ENCODE results near the gene CHFR. TPM values are rescaled to one million over a fixed set of nuclear protein-coding genes. Genes with fewer than 3 reads are reported as not detected.
"Not testable (repeated sequence)": the region's sequence is repeated elsewhere in the genome, so short reads cannot be mapped to it uniquely, and the experiment has no call there.

CHFR gene
- total RNA-seq, result 14.1 TPM
- long read RNA-seq, partial matches to known transcripts, result 1 of 17 reads
- long read RNA-seq, other reads (novel, unspliced or antisense), result 11 of 17 reads

DNA sequence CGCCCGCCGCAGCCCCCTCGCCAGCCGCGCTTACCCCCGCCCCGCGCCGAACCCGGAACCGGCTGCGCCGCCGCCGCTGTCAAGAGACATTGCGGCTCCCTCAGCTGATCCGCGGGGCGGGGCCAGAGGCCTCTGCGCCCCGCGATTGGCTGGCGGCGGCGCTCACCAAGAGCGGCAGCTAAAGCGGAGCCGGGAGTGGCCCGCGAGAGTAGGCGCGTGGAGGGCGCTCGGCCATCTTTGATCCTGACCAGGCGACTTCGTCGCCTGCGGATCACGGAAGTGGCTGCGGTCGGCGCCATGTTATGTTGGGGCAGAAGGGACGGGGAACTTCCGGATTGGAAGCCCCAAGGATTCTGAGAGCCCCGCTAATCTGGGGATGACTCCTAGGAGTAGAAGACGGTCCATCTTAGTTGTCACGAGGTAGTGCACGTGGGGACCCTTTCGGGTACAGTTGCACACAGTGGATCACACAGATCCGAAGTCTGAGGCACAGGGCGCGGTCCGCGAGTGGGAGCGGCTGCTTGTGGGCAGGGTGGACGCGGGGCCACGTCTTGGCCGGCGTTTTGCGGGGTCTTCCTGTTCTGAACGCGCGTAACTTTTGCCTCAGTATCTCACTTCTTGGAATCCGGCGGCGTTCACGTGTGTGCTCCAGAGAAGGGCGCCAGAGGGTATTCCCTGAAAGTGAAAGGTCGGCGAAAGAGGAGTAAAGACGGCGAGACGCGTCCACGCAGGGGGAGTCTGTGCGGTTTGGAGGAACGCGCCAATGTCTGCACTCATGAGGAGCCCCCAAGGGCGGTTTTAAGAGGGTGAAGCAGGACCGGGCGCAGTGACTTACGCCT, at the start of gene CHFR:
Gene CHFR (minus strand): TSS at position 93 of the 839 bp plus-strand sequence. CDS start 277 bp downstream, outside the sequence.
- peak; percentile 99 for DNase-seq (ENCODE audit: missing footprints)
- intact Hi-C loops (cut with DNase I), result loop anchor here (5.0 kb wide), 1 partner anchor 120 kb away; no protein-coding TSS in a partner anchor
- ATAC-seq, result peak; percentile 100

- DNase-seq (ENCODE audit: missing footprints); intact Hi-C loops (cut with DNase I); ATAC-seq: not testable (repeated sequence)
Observed at GRCh38 chr12:132936921-132937320, 49.5 kb upstream of the CHFR start.

DNA sequence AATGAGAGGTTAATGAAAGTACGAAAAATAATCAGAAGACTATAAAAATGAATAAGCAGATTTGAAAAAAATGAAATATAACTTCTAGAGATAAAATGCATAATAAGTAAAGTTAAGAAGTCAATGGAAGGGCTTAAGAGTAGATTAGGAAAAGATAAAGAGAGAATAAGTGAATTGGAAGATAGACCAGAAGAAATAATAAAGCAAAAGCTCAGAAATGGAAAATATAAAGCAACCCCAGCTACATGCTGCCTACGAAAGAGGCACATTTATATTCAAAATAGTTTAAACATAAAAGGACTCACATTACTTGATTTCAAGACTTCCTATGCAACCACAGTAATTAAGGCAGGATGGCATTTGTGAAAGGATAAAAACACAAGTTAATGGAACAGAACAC, 48.8 kb upstream of the CHFR start:
- DNase-seq (ENCODE audit: missing footprints) (no peak), ATAC-seq (no peak)
- intact Hi-C loops (cut with DNase I), result no loop called here

DNA sequence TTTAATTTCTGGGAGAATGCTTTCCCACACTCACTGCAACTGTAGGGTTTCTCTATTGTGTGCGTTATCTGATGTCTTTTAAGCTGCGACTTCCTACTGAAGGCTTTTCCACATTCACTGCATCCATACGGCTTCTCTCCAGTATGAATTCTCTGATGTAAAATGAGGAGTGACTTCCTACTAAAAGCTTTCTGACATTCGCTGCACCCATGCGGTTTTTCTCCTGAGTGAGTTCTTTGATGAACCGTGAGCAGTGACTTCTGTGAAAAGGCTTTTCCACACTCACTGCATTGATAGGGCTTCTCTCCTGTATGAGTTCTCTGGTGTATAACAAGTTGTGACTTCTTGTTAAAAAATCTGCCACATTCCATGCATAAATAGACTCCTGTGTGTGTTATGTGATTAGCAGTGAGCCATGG, 39.0 kb upstream of the CHFR start:
- ATAC-seq, result no peak
- no peak for DNase-seq (ENCODE audit: missing footprints)
- intact Hi-C loops (cut with DNase I), result no loop called here

- intact Hi-C loops (cut with DNase I), result no loop called here
- no peak for ATAC-seq
- no peak for DNase-seq (ENCODE audit: missing footprints)
Observed at GRCh38 chr12:132925597-132926414, 38.4 kb upstream of the CHFR start.

DNA sequence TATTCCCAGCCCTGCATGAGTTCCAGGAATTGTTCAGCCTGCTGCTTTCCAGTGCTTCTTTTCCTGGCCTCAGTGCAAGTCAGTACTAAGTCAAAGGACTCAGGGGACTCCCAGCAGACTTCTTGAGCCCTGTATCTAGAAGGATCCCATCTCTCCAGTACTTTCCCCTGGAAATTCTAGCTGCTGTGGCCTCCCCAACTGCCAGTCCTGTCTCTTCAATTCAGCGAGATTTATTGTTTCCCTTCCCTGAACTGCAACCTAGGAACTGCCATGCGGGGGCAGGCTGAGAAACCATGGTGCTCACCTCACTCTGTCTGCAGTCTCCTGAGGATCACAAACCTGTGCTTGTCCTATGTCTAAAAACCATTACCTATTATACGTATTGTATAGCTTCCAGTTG, 37.0 kb upstream of the CHFR start:
- ATAC-seq (no peak), DNase-seq (ENCODE audit: missing footprints) (no peak)
- intact Hi-C loops (cut with DNase I), result no loop called here

DNA sequence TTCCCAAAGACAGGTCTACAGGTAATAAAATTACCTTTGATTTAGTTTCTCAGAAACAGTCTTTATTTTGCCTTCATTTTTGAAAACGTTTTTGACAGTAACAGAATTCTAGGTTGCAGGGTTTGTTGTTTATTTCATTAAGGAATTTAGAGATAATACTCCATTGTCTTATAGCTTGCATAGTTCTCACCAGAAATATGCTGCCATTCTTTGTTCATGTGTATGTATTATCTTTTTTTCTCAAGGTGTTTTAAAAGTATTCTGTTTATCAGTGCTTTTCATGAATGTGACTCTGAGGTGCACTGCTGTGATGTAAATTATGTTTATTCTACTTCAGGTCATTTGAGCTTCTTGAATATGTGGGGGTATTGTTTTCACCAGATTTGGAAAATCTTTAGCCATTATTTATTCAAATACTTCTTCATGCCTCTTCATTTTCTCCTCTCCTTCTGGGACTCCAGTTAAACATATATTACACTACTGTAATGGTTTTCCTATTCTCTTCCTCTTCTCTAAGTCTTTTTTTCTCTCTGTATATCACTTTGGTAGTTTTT, 36.0 kb upstream of the CHFR start:
- DNase-seq (ENCODE audit: missing footprints) (no peak), ATAC-seq (no peak)
- intact Hi-C loops (cut with DNase I), result no loop called here

- no peak for ATAC-seq
- intact Hi-C loops (cut with DNase I), result no loop called here
- no peak for DNase-seq (ENCODE audit: missing footprints)
Observed at GRCh38 chr12:132922676-132923075, 35.3 kb upstream of the CHFR start.

GRCh38 chr12:132921685-132922084, 34.3 kb upstream of the CHFR start:
- intact Hi-C loops (cut with DNase I), result no loop called here
- DNase-seq (ENCODE audit: missing footprints) (no peak), ATAC-seq (no peak)

GRCh38 chr12:132918680-132919079, 31.3 kb upstream of the CHFR start:
- no peak for ATAC-seq
- intact Hi-C loops (cut with DNase I), result no loop called here
- DNase-seq (ENCODE audit: missing footprints), result no peak

DNA sequence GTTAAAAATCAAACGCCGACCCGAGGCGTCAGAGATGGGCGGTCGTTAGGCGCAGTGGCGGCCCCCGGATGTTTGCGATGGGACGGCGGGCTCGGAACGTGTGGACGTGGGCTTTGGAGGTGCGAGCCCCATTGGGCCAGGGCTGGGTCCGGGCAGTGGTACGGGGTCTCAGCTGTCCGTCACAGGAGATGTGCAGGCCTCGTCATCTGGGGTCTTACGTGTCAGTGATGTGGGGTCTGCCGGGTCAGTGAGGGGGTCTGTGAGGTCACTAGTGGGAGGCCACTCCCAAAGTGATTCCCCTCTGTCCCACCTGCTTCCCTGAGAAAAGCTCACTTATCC, 21.6 kb upstream of the CHFR start:
- intact Hi-C loops (cut with DNase I), result loop anchor here (5.0 kb wide), 1 partner anchor 147 kb away; the partner anchor contains the start of gene ANKLE2
- no peak for ATAC-seq
- DNase-seq (ENCODE audit: missing footprints), result no peak

- intact Hi-C loops (cut with DNase I), result loop anchor here (5.0 kb wide), 1 partner anchor 146 kb away; the partner anchor contains the start of gene ANKLE2
- DNase-seq (ENCODE audit: missing footprints), result peak; percentile 96
- ATAC-seq, result peak; percentile 97
Observed at GRCh38 chr12:132908145-132909029, 21.0 kb upstream of the CHFR start.

DNA sequence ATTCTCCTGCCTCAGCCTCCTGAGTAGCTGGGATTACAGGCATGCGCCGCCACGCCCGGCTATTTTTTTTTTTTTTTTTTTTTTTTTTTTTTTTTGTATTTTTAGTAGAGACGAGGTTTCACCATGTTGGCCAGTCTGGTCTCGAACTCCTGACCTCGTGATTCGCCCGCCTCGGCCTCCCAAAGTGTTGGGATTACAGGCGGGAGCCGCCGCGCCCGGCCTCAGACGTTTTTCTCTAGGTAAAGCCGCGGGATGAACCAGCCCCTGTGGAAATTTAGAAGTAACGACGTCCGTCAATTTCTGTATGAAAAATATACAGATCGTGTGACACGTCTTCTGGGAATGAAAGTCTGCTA, 20.4 kb upstream of the CHFR start:
- not testable (repeated sequence) for ATAC-seq; DNase-seq (ENCODE audit: missing footprints)
- intact Hi-C loops (cut with DNase I), result loop anchor here (2.0 to 5.0 kb wide), 2 partner anchors 47 to 145 kb away; partner anchors contain the start of gene ANKLE2

GRCh38 chr12:132907216-132907615, 19.8 kb upstream of the CHFR start:
- intact Hi-C loops (cut with DNase I), result loop anchor here (2.0 to 5.0 kb wide), 2 partner anchors 48 to 145 kb away; partner anchors contain the start of gene ANKLE2
- ATAC-seq (no peak), DNase-seq (ENCODE audit: missing footprints) (no peak)

DNA sequence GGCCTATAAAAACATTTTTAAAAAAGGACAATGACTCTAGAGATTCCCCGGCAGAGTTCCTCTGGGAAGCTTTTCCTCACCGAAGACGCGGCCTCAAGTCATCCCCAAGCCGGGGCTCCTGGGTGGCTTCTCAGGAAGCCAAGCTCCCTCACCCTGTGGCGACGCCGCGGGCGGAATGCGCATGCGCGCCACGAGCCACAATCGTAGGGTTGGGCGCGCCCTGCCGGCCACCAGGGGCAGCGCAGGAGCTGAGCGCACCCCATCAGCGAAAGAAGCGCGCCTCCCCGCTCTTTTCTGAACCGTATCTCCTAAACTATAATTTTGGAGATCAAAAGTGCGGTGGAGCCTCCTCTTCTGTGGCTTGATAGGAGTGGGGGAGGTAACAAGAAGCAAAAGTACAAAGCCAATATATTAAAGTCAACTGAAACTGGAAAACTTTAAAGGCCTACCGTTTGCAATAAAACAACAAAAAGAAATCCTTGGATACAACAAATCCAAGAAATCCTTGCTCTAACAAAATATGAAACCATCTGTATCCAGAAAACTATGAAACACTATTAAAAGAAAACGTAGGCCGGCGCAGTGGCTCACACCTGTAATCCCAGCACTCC, 17.4 kb upstream of the CHFR start:
- DNase-seq (ENCODE audit: missing footprints), result peak; percentile 92
- ATAC-seq, result peak; percentile 24
- intact Hi-C loops (cut with DNase I), result loop anchor here (5.0 kb wide), 1 partner anchor 143 kb away; the partner anchor contains the start of gene ANKLE2

DNA sequence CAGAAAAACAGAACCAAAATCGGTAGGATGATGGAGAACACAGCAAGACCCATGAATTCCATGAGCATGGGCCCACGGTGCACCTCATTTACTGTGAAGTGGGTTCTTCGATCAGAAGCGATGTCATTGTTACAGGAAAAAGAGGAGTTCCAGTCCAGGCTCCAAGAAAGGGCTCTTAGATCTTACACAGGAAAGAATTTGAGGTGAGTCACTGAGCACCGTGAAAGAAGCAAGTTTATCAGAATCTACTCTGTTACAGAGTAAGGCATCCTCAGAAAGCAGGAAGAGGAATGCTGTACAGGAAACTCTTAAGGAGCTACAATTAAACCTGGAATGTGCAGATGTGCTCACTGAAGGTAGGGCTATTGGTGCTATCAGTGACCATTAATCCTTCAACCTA, 11.6 kb upstream of the CHFR start:
- DNase-seq (ENCODE audit: missing footprints) (no peak), ATAC-seq (no peak)
- intact Hi-C loops (cut with DNase I), result no loop called here

GRCh38 chr12:132888852-132889251, 1.4 kb upstream of the CHFR start:
- intact Hi-C loops (cut with DNase I), result loop anchor here (5.0 kb wide), 1 partner anchor 122 kb away; no protein-coding TSS in a partner anchor
- ATAC-seq (no peak), DNase-seq (ENCODE audit: missing footprints) (no peak)

All from Right ventricle myocardium inferior (tissue), 1 donor.